ENCODE results near the gene EIF4E3.

DNA sequence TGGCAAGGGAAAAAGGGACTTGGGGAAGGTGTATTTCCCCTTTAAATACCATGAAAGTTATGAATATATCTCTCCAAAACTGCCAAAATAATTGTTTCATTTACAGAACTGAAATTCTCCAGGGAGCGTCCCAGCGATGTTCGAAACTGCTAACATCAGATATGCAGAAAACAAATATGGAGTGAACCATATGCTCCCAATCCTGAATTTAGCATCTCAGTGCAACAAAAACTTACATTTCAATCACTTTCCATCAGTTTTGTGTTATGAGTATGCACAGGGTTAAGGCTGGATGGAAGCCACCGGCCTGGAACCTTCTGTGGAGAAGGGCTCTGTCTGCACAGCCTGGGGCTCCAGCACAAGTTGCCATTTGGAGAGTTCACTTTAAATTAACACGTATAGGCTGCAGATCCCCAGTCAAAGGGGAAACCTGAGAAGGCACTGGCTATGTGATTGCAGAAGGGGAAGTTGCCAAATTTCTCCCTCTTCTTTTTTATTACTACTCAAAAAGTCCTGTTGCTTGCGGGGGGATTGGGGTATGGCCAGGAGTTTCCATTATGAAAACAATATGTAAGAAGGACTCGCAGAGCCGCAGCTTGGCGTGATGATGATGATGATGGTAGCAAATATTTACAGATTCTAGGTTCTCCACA lies 84.7 kb downstream of the EIF4E3 start:
- no peak for TF ChIP-seq CTCF (IDR thresholded peaks at IDR 0.05)
- TF ChIP-seq EZH2phosphoT487 (IDR thresholded peaks at IDR 0.05), result no peak
- TF ChIP-seq EZH2 (IDR thresholded peaks at IDR 0.05), result no peak
